Kidney (tissue), 14 donors: ENCODE measurements around the gene PPP2R2D. TPM values are rescaled to one million over a fixed set of nuclear protein-coding genes. Genes with fewer than 3 reads are reported as not detected.

Experiments used
- DNase-seq, 5 donors: peaks; one replicate each; pipeline ENCODE4 v3.0.0-alpha.2; 2013 to 2020
- FAIRE-seq: peaks from 2 replicates; lab custom pipeline; 2012; peaks lifted over from hg19 to GRCh38; lab: Jason Lieb, UNC
- H3K27ac ChIP-seq, 2 donors: one replicate each; pipeline ENCODE4 v1.7.0; 2013; ENCODE audit warnings: low read depth in 2 of 2, low read length in 2 of 2, inconsistent platforms in 1 of 2
- H3K27me3 ChIP-seq: one replicate; pipeline ENCODE4 v1.7.1; 2013; ENCODE audit warnings: low read length, inconsistent platforms; ENCODE audit not compliant: control insufficient read depth, insufficient read depth
- H3K36me3 ChIP-seq, 3 donors: one replicate each; pipeline versions ENCODE4 v1.7.0 to v1.7.1; 2013; ENCODE audit warnings: low read length in 3 of 3, control low read depth in 1 of 3, inconsistent platforms in 1 of 3; ENCODE audit not compliant: insufficient read depth in 3 of 3, control insufficient read depth in 2 of 3
- H3K4me1 ChIP-seq, 3 donors: one replicate each; pipeline versions ENCODE4 v1.7.0 to v1.7.1; 2013; ENCODE audit warnings: low read length in 3 of 3, inconsistent platforms in 1 of 3, low read depth in 1 of 3; ENCODE audit not compliant: control insufficient read depth in 2 of 3, insufficient read depth in 2 of 3
- H3K4me3 ChIP-seq, 3 donors: one replicate each; pipeline versions ENCODE4 v1.7.0 to v1.8.1; 2013; ENCODE audit warnings: low read length in 3 of 3, control low read depth in 1 of 3, inconsistent platforms in 1 of 3
- H3K9ac ChIP-seq, 3 donors: one replicate each; pipeline versions ENCODE4 v1.7.0 to v1.7.1; 2013; ENCODE audit warnings: low read length in 3 of 3, control low read depth in 1 of 3, inconsistent platforms in 1 of 3
- H3K9me3 ChIP-seq, 3 donors: one replicate each; pipeline versions ENCODE4 v1.7.0 to v1.7.1; 2013; ENCODE audit warnings: low read length in 3 of 3, control low read depth in 1 of 3, inconsistent platforms in 1 of 3; ENCODE audit not compliant: control insufficient read depth in 2 of 3, insufficient read depth in 1 of 3
- intact Hi-C: fragments of 100-400 bp; cut with DNase I; formaldehyde crosslinking; loops from one replicate; pipeline ENCODE4 v1.11.1; 2022
- polyA plus RNA-seq: library from polyadenylated mRNA; stranded (reverse); fragments of 350-450 nt; fragmentation: Illumina TruSeq; extraction: RNeasy Lipid Tissue Mini Kit (QIAGEN cat#74804); gene quantifications from one replicate; pipeline ENCODE4 v1.2.3, GENCODE V29; 2014; ENCODE audit warnings: low read depth, low replicate concordance; ENCODE audit not compliant: insufficient read depth
- total RNA-seq: library from RNA; stranded (reverse); fragmentation: NEBNext Ultra II Directional; extraction: Animal tissue kit (Norgen Biotek cat#: 25700); gene quantifications from one replicate; pipeline ENCODE4 v1.2.1, GENCODE V29; 2021
- TF ChIP-seq, protein P1 (sequence below): IDR thresholded peaks from 3 replicates; pipeline ENCODE4 v1.5.1; 2012; ENCODE audit warnings: mild to moderate bottlenecking, moderate library complexity, borderline replicate concordance; ENCODE audit not compliant: insufficient read depth; ENCODE audit errors: extremely low read depth
- donor health status: control.
- donor health status: control.
- donor health status: control.
- donor health status: control.
- donor health status: control.
- donor health status: DM: yes; HTN: yes; CAD: no.
- donor health status: Normal renal cell carcinoma (clear cell type).

The PPP2R2D gene
- total and polyA plus RNA-seq, 2 donors from 2014 or later = 28.3 to 34.8 TPM

DNA sequence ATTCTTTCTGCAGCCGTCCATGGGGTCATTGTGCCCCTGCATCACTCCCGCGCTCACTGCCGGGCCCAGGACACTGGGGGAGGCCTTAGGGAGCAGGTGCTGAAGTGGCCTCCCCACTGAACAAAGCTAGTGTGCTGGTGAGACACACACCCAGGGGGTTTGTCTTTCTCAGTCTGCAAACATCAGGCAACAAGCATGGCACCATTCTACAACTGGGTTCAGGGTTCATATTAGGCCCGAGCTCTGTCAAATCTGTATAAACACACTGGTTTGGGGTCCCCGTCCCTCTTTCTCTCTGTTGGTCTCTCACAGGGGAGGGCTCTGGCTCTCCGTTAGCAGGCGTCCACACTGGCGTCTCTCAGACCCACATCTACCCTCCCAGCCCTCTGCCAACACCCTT, 11.1 kb upstream of the PPP2R2D start:
- no peak overlapping the region for H3K27ac ChIP-seq
- FAIRE-seq = no peak
- H3K4me1 ChIP-seq = no peaks in the 10 kb centered on the region
- DNase-seq = peak in 1 of 5 donors; percentile 29
- no peak overlapping the region for H3K4me3 ChIP-seq
- H3K9me3 ChIP-seq = no peaks in the 10 kb centered on the region
- H3K36me3 ChIP-seq = no peaks in the 10 kb centered on the region
- H3K9ac ChIP-seq = no peak overlapping the region
- intact Hi-C loops = loop anchor here (5.0 kb wide), 1 partner anchor 133 kb away; no protein-coding TSS in a partner anchor
- H3K27me3 ChIP-seq = no peaks in the 10 kb centered on the region
- TF ChIP-seq, protein P1, sequence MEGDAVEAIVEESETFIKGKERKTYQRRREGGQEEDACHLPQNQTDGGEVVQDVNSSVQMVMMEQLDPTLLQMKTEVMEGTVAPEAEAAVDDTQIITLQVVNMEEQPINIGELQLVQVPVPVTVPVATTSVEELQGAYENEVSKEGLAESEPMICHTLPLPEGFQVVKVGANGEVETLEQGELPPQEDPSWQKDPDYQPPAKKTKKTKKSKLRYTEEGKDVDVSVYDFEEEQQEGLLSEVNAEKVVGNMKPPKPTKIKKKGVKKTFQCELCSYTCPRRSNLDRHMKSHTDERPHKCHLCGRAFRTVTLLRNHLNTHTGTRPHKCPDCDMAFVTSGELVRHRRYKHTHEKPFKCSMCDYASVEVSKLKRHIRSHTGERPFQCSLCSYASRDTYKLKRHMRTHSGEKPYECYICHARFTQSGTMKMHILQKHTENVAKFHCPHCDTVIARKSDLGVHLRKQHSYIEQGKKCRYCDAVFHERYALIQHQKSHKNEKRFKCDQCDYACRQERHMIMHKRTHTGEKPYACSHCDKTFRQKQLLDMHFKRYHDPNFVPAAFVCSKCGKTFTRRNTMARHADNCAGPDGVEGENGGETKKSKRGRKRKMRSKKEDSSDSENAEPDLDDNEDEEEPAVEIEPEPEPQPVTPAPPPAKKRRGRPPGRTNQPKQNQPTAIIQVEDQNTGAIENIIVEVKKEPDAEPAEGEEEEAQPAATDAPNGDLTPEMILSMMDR = no peak

DNA sequence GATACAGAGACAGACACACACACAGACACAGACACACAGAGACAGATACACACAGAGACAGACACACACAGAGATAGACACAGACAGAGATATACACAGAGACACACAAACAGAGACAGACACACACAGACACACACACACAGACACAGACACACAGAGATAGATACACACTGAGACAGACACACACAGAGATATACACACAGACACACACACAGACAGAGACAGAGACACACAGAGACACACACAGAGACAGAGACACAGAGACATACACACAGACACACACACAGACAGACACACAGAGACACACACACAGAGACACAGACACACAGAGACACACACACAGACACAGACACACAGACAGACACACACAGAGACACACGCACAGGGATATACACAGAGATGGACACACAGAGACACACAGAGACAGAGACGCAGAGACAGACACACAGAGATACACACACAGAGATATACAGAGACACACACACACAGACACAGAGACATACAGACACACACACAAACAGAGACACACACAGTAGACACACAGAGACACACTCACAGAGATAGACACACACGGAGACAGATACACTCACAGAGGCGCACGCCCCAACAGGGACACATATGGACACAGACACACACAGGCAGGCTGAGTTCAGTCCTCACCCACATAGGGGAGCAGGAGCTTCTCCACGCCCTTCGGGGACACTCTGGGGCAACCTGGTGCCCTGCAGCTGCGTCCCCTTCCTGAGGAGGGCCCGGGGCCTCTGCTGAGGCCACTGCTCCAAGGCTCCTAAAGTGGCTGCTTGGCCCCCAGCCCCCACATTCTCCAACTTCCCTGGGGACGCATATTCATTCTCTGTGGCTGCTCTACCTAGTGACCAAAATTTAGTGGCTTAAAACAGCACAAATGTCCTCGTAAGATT, 10.3 kb upstream of the PPP2R2D start:
- H3K9ac ChIP-seq = no peak overlapping the region
- no peaks in the 10 kb centered on the region for H3K4me1 ChIP-seq
- H3K27me3 ChIP-seq = no peaks in the 10 kb centered on the region
- no peak overlapping the region for H3K27ac ChIP-seq
- peak in 1 of 5 donors; percentile 45 for DNase-seq
- H3K9me3 ChIP-seq = no peaks in the 10 kb centered on the region
- no peak overlapping the region for H3K4me3 ChIP-seq
- FAIRE-seq = no peak
- H3K36me3 ChIP-seq = no peaks in the 10 kb centered on the region
- TF ChIP-seq, protein P1 = no peak
- intact Hi-C loops = no loop called here

DNA sequence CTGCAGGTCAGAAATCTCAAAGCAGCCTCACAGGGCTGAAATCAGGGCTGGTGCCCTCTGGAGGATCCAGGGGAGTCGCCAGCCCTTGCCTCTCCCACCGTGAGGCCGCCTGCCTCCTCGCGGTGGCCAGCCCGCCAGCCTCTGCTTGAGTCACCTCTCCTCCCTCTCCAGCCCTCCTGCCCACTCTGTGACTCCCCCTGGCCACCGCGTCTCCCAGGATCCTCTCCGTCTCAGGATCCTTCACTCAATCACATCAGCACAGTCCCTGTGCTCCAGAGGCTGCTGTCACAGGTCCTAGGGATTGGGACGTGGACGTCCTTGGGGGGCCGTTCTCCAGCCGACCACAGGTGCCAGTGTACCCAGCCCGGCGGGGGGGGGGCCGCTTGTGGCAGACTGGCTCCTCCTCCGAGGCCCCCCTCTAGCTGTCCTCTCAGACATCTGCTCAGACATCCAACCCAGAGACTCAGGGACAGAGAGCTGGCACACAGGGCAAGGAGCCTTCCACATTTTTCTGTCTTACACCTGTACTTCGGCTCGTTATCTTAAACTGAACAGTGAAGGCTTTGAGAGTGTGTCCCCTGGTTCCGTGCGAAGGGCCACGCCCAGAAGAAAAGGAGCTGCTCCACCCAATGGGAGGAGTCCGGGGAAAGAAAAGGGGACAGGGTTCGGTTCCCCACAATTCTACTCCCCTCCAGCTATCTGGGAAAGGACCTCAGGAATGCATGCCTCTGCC, 9.4 kb upstream of the PPP2R2D start:
- H3K4me3 ChIP-seq = no peak overlapping the region
- no peaks in the 10 kb centered on the region for H3K27me3 ChIP-seq
- H3K9me3 ChIP-seq = no peaks in the 10 kb centered on the region
- no peak overlapping the region for H3K9ac ChIP-seq
- DNase-seq = peak in 3 of 5 donors; percentile 36 to 52 (median 38)
- H3K27ac ChIP-seq = no peak overlapping the region
- H3K4me1 ChIP-seq = no peaks in the 10 kb centered on the region
- TF ChIP-seq, protein P1 = no peak
- H3K36me3 ChIP-seq = no peaks in the 10 kb centered on the region
- intact Hi-C loops = no loop called here
- no peak for FAIRE-seq
